NCI-H82 treated with DMSO at 0.1 percent for 48 hours (cell line): ENCODE results near the gene OR4N5.

ENCODE experiments used
- DNase-seq: peaks from one replicate; lab custom pipeline; 2025; ENCODE audit not compliant: unreplicated experiment; lab: John Stamatoyannopoulos, UW

Gene OR4N5

DNA sequence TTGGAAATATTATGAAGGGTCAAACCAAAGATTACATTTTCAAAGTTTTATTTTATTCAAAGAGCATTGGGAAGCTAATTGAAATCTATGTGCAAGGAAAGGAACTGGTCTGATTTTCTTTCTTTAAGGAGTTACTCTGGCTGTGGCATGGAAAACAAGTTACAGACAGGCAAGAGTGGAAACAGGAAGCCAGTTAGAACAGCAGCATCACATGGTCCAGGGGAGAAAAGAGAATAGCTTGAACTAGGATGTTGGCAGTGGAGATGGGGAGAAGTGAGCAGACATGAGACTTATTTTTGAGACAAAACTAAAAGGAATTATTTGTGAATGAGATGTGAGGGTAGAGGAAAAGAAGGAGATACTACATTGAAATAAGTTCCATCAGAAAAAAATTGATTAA is 55.5 kb downstream of the OR4N5 start:
- no peak for DNase-seq
